H9 (cell line): ENCODE measurements around the gene CLMN. TPM values are rescaled to one million over a fixed set of nuclear protein-coding genes. Genes with fewer than 3 reads are reported as not detected.

Experiments used
- DNase-seq: peaks from one replicate; pipeline ENCODE4 v3.0.0-alpha.2; 2017
- H2AFZ ChIP-seq: one replicate; pipeline ENCODE4 v1.6.1; 2013; ENCODE audit warnings: mild to moderate bottlenecking, low read length, control low read depth, moderate library complexity
- H2AK5ac ChIP-seq: 2 replicates; pipeline ENCODE4 v1.6.1; 2013; ENCODE audit warnings: low read length, control low read depth, mixed read lengths; ENCODE audit not compliant: insufficient read length
- H2BK120ac ChIP-seq: one replicate; pipeline ENCODE4 v1.6.1; 2013; ENCODE audit warnings: low read depth, mild to moderate bottlenecking, low read length, control low read depth, inconsistent platforms; ENCODE audit not compliant: poor library complexity, severe bottlenecking
- H2BK12ac ChIP-seq: 2 replicates; pipeline ENCODE4 v1.6.1; 2013; ENCODE audit warnings: low read length, control low read depth, mixed read lengths, low read depth; ENCODE audit not compliant: insufficient read length
- H2BK15ac ChIP-seq: 2 replicates; pipeline ENCODE4 v1.6.1; 2013; ENCODE audit warnings: low read depth, low read length, control low read depth
- H2BK20ac ChIP-seq: one replicate; pipeline ENCODE4 v1.6.1; 2013; ENCODE audit warnings: low read depth, mild to moderate bottlenecking, low read length, control low read depth, inconsistent platforms; ENCODE audit not compliant: poor library complexity, severe bottlenecking
- H2BK5ac ChIP-seq: 2 replicates; pipeline ENCODE4 v1.6.1; 2013; ENCODE audit warnings: low read length, control low read depth, mixed read lengths; ENCODE audit not compliant: insufficient read length
- H3K14ac ChIP-seq: 2 replicates; pipeline ENCODE4 v1.6.1; 2013; ENCODE audit warnings: low read length, control low read depth; ENCODE audit not compliant: insufficient read depth
- H3K18ac ChIP-seq: 2 replicates; pipeline ENCODE4 v1.6.1; 2013; ENCODE audit warnings: low read depth, mild to moderate bottlenecking, mixed read lengths, low read length, control low read depth; ENCODE audit not compliant: insufficient read length
- H3K23ac ChIP-seq: 2 replicates; pipeline ENCODE4 v1.6.1; 2013; ENCODE audit warnings: low read length, control low read depth, mixed read lengths, low read depth; ENCODE audit not compliant: insufficient read length
- H3K23me2 ChIP-seq: 2 replicates; pipeline ENCODE4 v1.6.1; 2013; ENCODE audit warnings: low read depth, mild to moderate bottlenecking, mixed read lengths, low read length, control low read depth; ENCODE audit not compliant: insufficient read length, poor library complexity, severe bottlenecking
- H3K27ac ChIP-seq: 2 replicates; pipeline ENCODE4 v1.5.1; 2013; ENCODE audit warnings: low read length, control low read depth, mixed read lengths, low read depth; ENCODE audit not compliant: insufficient read length
- H3K27me3 ChIP-seq: 2 replicates; pipeline ENCODE4 v1.6.1; 2013; ENCODE audit warnings: low read length, control low read depth, inconsistent platforms; ENCODE audit not compliant: insufficient read depth
- H3K4ac ChIP-seq: 2 replicates; pipeline ENCODE4 v1.6.1; 2013; ENCODE audit warnings: low read depth, mild to moderate bottlenecking, control low read depth, inconsistent platforms, low read length, moderate library complexity
- H3K4me1 ChIP-seq: 2 replicates; pipeline ENCODE4 v1.6.1; 2013; ENCODE audit warnings: low read length, control low read depth, inconsistent platforms; ENCODE audit not compliant: insufficient read depth
- H3K4me2 ChIP-seq: 2 replicates; pipeline ENCODE4 v1.6.1; 2013; ENCODE audit warnings: low read length, control low read depth, mixed read lengths; ENCODE audit not compliant: insufficient read length, insufficient read depth
- H3K56ac ChIP-seq: 2 replicates; pipeline ENCODE4 v1.6.1; 2013; ENCODE audit warnings: low read depth, mild to moderate bottlenecking, mixed read lengths, low read length, control low read depth; ENCODE audit not compliant: insufficient read length
- H3K79me1 ChIP-seq: 2 replicates; pipeline ENCODE4 v1.6.1; 2013; ENCODE audit warnings: low read depth, mild to moderate bottlenecking, moderate library complexity, low read length, control low read depth, inconsistent platforms; ENCODE audit not compliant: insufficient read depth, poor library complexity, severe bottlenecking
- H3K79me2 ChIP-seq: 2 replicates; pipeline ENCODE4 v1.6.1; 2013; ENCODE audit warnings: low read length, control low read depth, inconsistent platforms; ENCODE audit not compliant: insufficient read depth
- H3K9ac ChIP-seq: 2 replicates; pipeline ENCODE4 v1.6.1; 2013; ENCODE audit warnings: low read length, control low read depth, mixed read lengths; ENCODE audit not compliant: insufficient read length; ENCODE audit errors: extremely low read depth
- H3K9me3 ChIP-seq: one replicate; pipeline ENCODE4 v1.6.1; 2013; ENCODE audit warnings: low read depth, low read length, inconsistent platforms; ENCODE audit not compliant: control insufficient read depth
- H3T11ph ChIP-seq: one replicate; pipeline ENCODE4 v1.6.1; 2013; ENCODE audit warnings: mild to moderate bottlenecking, low read length, control low read depth, inconsistent platforms
- H4K20me1 ChIP-seq: one replicate; pipeline ENCODE4 v1.6.1; 2013; ENCODE audit not compliant: control insufficient read depth, insufficient read length, insufficient read depth
- H4K5ac ChIP-seq: 2 replicates; pipeline ENCODE4 v1.6.1; 2013; ENCODE audit warnings: low read depth, mild to moderate bottlenecking, mixed read lengths, low read length, control low read depth; ENCODE audit not compliant: insufficient read length
- H4K8ac ChIP-seq: replicated peaks from 2 replicates; pipeline ENCODE4 v1.6.1; 2013; ENCODE audit warnings: low read length, control low read depth, mixed read lengths, low read depth; ENCODE audit not compliant: insufficient read length
- H4K91ac ChIP-seq: 2 replicates; pipeline ENCODE4 v1.6.1; 2013; ENCODE audit warnings: low read depth, mild to moderate bottlenecking, moderate library complexity, mixed read lengths, low read length, control low read depth; ENCODE audit not compliant: insufficient read length
- H3K27ac Mint-ChIP-seq, 3 experiments: 2 replicates in 2 of 3; 3 replicates in 1 of 3; pipeline ENCODE4 v1.8.0; 2020 to 2021; ENCODE audit warnings: mixed read lengths in 3 of 3, mild to moderate bottlenecking in 1 of 3, moderate library complexity in 1 of 3
- H3K27me3 Mint-ChIP-seq: 2 replicates; pipeline ENCODE4 v1.8.0; 2021; ENCODE audit warnings: low read depth, mild to moderate bottlenecking, moderate library complexity, mixed read lengths
- H3K36me3 Mint-ChIP-seq, 3 experiments: 2 replicates in 2 of 3; 3 replicates in 1 of 3; pipeline ENCODE4 v1.8.0; 2020 to 2021; ENCODE audit warnings: low read depth in 3 of 3, mixed read lengths in 3 of 3; ENCODE audit not compliant: insufficient read depth in 1 of 3
- H3K4me1 Mint-ChIP-seq, 2 experiments: 2 replicates each; pipeline ENCODE4 v1.8.0; 2020; ENCODE audit warnings: mixed read lengths in 2 of 2
- H3K4me3 Mint-ChIP-seq, 2 experiments: 2 replicates in 1 of 2; 3 replicates in 1 of 2; pipeline ENCODE4 v1.8.0; 2020 to 2021; ENCODE audit warnings: mild to moderate bottlenecking in 2 of 2, mixed read lengths in 2 of 2, moderate library complexity in 1 of 2
- H3K9me3 Mint-ChIP-seq, 2 experiments: 2 replicates in 1 of 2; 3 replicates in 1 of 2; pipeline ENCODE4 v1.8.0; 2020; ENCODE audit warnings: mild to moderate bottlenecking in 2 of 2, mixed read lengths in 2 of 2, moderate library complexity in 1 of 2
- CTCF ChIP-seq: fragments of 200-600 bp; sonication (generic); conservative IDR thresholded peaks from 3 replicates; pipeline ENCODE4 v1.8.0; 2021; ENCODE audit warnings: antibody characterized with exemption, mild to moderate bottlenecking
- WGBS: extraction: QIAGEN DNeasy Blood & Tissue Kit; methylation state at CpG from one replicate; pipeline ENCODE4 v1.1.7; 2013; ENCODE audit warnings: missing lambda C conversion rate, low lambda C conversion rate, mixed read lengths; ENCODE audit not compliant: insufficient read length; ENCODE audit errors: extremely low coverage; 5-methylcytosine and 5-hydroxymethylcytosine counted together
- total RNA-seq: library from RNA; stranded (reverse); gene quantifications from 2 replicates; pipeline ENCODE4 v1.2.1, GENCODE V29; 2021

CLMN gene
- total RNA-seq, 1 experiment from 2014 or later: 7.6 TPM

GRCh38 chr14:95237958-95238340, 81.8 kb downstream of the CLMN start:
- Histone ChIP-seq H3K4me1 (no peaks in the 10 kb centered on the region), H3K18ac (peak overlapping the region; percentile 21), H3K14ac (peak overlapping the region; percentile 8; the same call in 1 of the 2 replicates), H2BK12ac (no peak overlapping the region), H3K4ac (no peak overlapping the region), H4K5ac (no peak overlapping the region), H3K4me2 (no peak overlapping the region), H3K79me1 (no peaks in the 10 kb centered on the region), H3T11ph (no peak overlapping the region), H3K79me2 (no peaks in the 10 kb centered on the region), H3K23me2 (no peaks in the 10 kb centered on the region), H2BK20ac (no peak overlapping the region), H2AFZ (no peak overlapping the region), H3K9me3 (no peaks in the 10 kb centered on the region), H3K23ac (no peak overlapping the region), H2BK5ac (no peak overlapping the region), H3K56ac (no peak overlapping the region), H3K9ac (no peak overlapping the region), H4K91ac (no peak overlapping the region), H4K8ac (no peak overlapping the region), H3K27me3 (no peaks in the 10 kb centered on the region), H2BK15ac (no peak overlapping the region), H2BK120ac (no peak overlapping the region), H3K27ac (no peak overlapping the region), H4K20me1 (no peaks in the 10 kb centered on the region), H2AK5ac (no peak overlapping the region)
- TF ChIP-seq CTCF: no peak
- Mint-ChIP-seq H3K4me1 (peaks cover 19 to 23% of the 10 kb centered on the region in 2 experiments), H3K36me3 (no peaks in the 10 kb centered on the region; a peak in 1 of 7 replicates), H3K27ac (peak overlapping the region in 2 of 3 experiments; percentile 30 to 34; a peak in 2 of 7 replicates), H3K27me3 (no peaks in the 10 kb centered on the region; the same call in 1 of the 2 replicates), H3K9me3 (no peaks in the 10 kb centered on the region), H3K4me3 (no peak overlapping the region)
- whole genome bisulfite sequencing: no CpG with 5 or more reads among the region's 11 CpGs
- DNase-seq: no peak
